NT2/D1 (cell line): ENCODE measurements around the gene CYB5R2.

Experiments
- DNase-seq: peaks from one replicate; pipeline ENCODE4 v3.0.0-alpha.2; 2011; ENCODE audit warnings: low read depth, low spot score
- H3K27me3 ChIP-seq: 2 replicates; pipeline ENCODE4 v1.6.0; 2011; ENCODE audit warnings: mild to moderate bottlenecking; ENCODE audit not compliant: insufficient read length, insufficient read depth
- H3K36me3 ChIP-seq: 2 replicates; pipeline ENCODE4 v1.6.1; 2011; ENCODE audit warnings: mild to moderate bottlenecking, low read length, mixed read lengths; ENCODE audit not compliant: insufficient read depth, insufficient read length
- H3K4me1 ChIP-seq: 2 replicates; pipeline ENCODE4 v1.5.1; 2011; ENCODE audit not compliant: insufficient read depth, insufficient read length
- H3K4me3 ChIP-seq: 2 replicates; pipeline ENCODE4 v1.5.1; 2011; ENCODE audit warnings: low read depth; ENCODE audit not compliant: insufficient read length
- H3K9ac ChIP-seq: 2 replicates; pipeline ENCODE4 v1.6.0; 2011; ENCODE audit warnings: low read depth; ENCODE audit not compliant: insufficient read length
- H3K9me3 ChIP-seq: 2 replicates; pipeline ENCODE4 v1.5.1; 2011; ENCODE audit warnings: mild to moderate bottlenecking, low read length; ENCODE audit not compliant: insufficient read depth
- SUZ12 ChIP-seq: IDR thresholded peaks from 2 replicates; pipeline ENCODE4 v1.6.1; 2011; ENCODE audit not compliant: insufficient read length, insufficient read depth; ENCODE audit errors: extremely low read depth
- YY1 ChIP-seq: IDR thresholded peaks from 2 replicates; pipeline ENCODE4 v1.6.1; 2011; ENCODE audit not compliant: insufficient read length, insufficient read depth
- ZNF274 ChIP-seq: IDR thresholded peaks from 2 replicates; pipeline ENCODE4 v1.6.1; 2011; ENCODE audit warnings: mild to moderate bottlenecking, low read depth, low read length

The CYB5R2 gene

GRCh38 chr11:7622721-7623120 lies 50.6 kb downstream of the CYB5R2 start:
- Histone ChIP-seq H3K9ac (no peak overlapping the region), H3K9me3 (no peaks in the 10 kb centered on the region), H3K36me3 (no peaks in the 10 kb centered on the region), H3K4me3 (no peak overlapping the region), H3K27me3 (no peaks in the 10 kb centered on the region), H3K4me1 (no peaks in the 10 kb centered on the region)
- TF ChIP-seq SUZ12 = no peak
- no peak for TF ChIP-seq YY1
- TF ChIP-seq ZNF274 = no peak
- no peak for DNase-seq

GRCh38 chr11:7621554-7621953 lies 51.7 kb downstream of the CYB5R2 start:
- H3K4me1 ChIP-seq = no peaks in the 10 kb centered on the region
- TF ChIP-seq YY1 (no peak), SUZ12 (no peak), ZNF274 (no peak)
- no peaks in the 10 kb centered on the region for H3K9me3 ChIP-seq
- H3K9ac ChIP-seq = no peak overlapping the region
- no peak overlapping the region for H3K4me3 ChIP-seq
- no peak for DNase-seq
- H3K36me3 ChIP-seq = no peaks in the 10 kb centered on the region
- H3K27me3 ChIP-seq = no peaks in the 10 kb centered on the region

- Histone ChIP-seq H3K4me3 (no peak overlapping the region), H3K9me3 (no peaks in the 10 kb centered on the region), H3K36me3 (no peaks in the 10 kb centered on the region), H3K27me3 (no peaks in the 10 kb centered on the region), H3K4me1 (no peaks in the 10 kb centered on the region), H3K9ac (no peak overlapping the region)
- no peak for DNase-seq
- no peak for TF ChIP-seq ZNF274
- TF ChIP-seq SUZ12 = no peak
- TF ChIP-seq YY1 = no peak
Observed at GRCh38 chr11:7621090-7621489, 52.2 kb downstream of the CYB5R2 start.

GRCh38 chr11:7619322-7619721 lies 54.0 kb downstream of the CYB5R2 start:
- no peak for DNase-seq
- TF ChIP-seq SUZ12 (no peak), YY1 (no peak), ZNF274 (no peak)
- no peaks in the 10 kb centered on the region for H3K9me3 ChIP-seq
- no peaks in the 10 kb centered on the region for H3K27me3 ChIP-seq
- H3K4me1 ChIP-seq = no peaks in the 10 kb centered on the region
- no peaks in the 10 kb centered on the region for H3K36me3 ChIP-seq
- no peak overlapping the region for H3K9ac ChIP-seq
- H3K4me3 ChIP-seq = no peak overlapping the region

- Histone ChIP-seq H3K4me3 (no peak overlapping the region), H3K36me3 (no peaks in the 10 kb centered on the region), H3K27me3 (no peaks in the 10 kb centered on the region), H3K9me3 (no peaks in the 10 kb centered on the region), H3K9ac (no peak overlapping the region), H3K4me1 (peaks cover 7% of the 10 kb centered on the region)
- no peak for TF ChIP-seq ZNF274
- no peak for TF ChIP-seq SUZ12
- no peak for TF ChIP-seq YY1
- no peak for DNase-seq
Observed at GRCh38 chr11:7617032-7617431, 56.3 kb downstream of the CYB5R2 start.
